Activated CD4-positive, alpha-beta T cell treated with anti-CD3 and anti-CD28 coated beads, Interleukin-2, amount 10 ng/mL, durations not matched to agents 7 days and 5 days (primary cell): Measurements from ENCODE around the gene SMIM9. TPM values are rescaled to one million over a fixed set of nuclear protein-coding genes. Genes with fewer than 3 reads are reported as not detected.

ENCODE experiments used
- total RNA-seq, 2 experiments: library from RNA; stranded (reverse); gene quantifications; one replicate each; pipeline ENCODE4 v1.2.3, GENCODE V29; 2021

SMIM9 gene
- total RNA-seq, 2 experiments from 2014 or later = not detected

Other genes starting within 250 kb of the SMIM9 start
- gene CTAG1A, start 249.5 kb downstream of the SMIM9 start, total RNA-seq = not detected
- not detected for gene CTAG1B, start 215.4 kb downstream of the SMIM9 start, total RNA-seq
- not detected for gene CTAG2, start 181.1 kb downstream of the SMIM9 start, total RNA-seq
- 1 to 10 TPM; 4.5 to 5.5 TPM for gene GAB3, start 83.6 kb downstream of the SMIM9 start, total RNA-seq
- gene DKC1, start 71.8 kb downstream of the SMIM9 start, total RNA-seq = 10 to 100 TPM; 64.7 to 69.3 TPM
- gene MPP1, start 29.2 kb downstream of the SMIM9 start, total RNA-seq = 10 to 100 TPM; 45.0 to 48.6 TPM
- 10 to 100 TPM; 11.0 to 14.1 TPM for gene F8A1, start 51.7 kb upstream of the SMIM9 start, total RNA-seq
- gene F8, start 188.1 kb upstream of the SMIM9 start, total RNA-seq = 1 to 10 TPM; 3.9 to 4.6 TPM
- gene FUNDC2, start 192.2 kb upstream of the SMIM9 start, total RNA-seq = 10 to 100 TPM; 58.4 to 61.3 TPM
- gene CMC4, start 236.5 kb upstream of the SMIM9 start, total RNA-seq = 1 to 10 TPM; 4.7 to 5.6 TPM
- gene MTCP1, start 236.5 kb upstream of the SMIM9 start, total RNA-seq = 10 to 100 TPM; 18.1 to 19.6 TPM
- 10 to 100 TPM; 28.2 to 30.6 TPM for gene BRCC3, start 236.8 kb upstream of the SMIM9 start, total RNA-seq